22Rv1 (cell line): ENCODE measurements around the gene SLC35G4.
"Not testable (repeated sequence)": the region's sequence is repeated elsewhere in the genome, so short reads cannot be mapped to it uniquely, and the experiment has no call there.

Experiments used
- ZFX ChIP-seq: fragments of 450-650 bp; IDR thresholded peaks from 2 replicates; pipeline ENCODE4 v1.6.1; 2017; ENCODE audit warnings: antibody characterized with exemption, borderline replicate concordance
- TF ChIP-seq, protein P1 (sequence below): fragments of 450-650 bp; IDR thresholded peaks from 2 replicates; pipeline ENCODE4 v1.5.1; 2017; ENCODE audit warnings: mild to moderate bottlenecking

GRCh38 chr18:11608618-11609017, 778 bp upstream of the SLC35G4 start:
- TF ChIP-seq, protein P1, sequence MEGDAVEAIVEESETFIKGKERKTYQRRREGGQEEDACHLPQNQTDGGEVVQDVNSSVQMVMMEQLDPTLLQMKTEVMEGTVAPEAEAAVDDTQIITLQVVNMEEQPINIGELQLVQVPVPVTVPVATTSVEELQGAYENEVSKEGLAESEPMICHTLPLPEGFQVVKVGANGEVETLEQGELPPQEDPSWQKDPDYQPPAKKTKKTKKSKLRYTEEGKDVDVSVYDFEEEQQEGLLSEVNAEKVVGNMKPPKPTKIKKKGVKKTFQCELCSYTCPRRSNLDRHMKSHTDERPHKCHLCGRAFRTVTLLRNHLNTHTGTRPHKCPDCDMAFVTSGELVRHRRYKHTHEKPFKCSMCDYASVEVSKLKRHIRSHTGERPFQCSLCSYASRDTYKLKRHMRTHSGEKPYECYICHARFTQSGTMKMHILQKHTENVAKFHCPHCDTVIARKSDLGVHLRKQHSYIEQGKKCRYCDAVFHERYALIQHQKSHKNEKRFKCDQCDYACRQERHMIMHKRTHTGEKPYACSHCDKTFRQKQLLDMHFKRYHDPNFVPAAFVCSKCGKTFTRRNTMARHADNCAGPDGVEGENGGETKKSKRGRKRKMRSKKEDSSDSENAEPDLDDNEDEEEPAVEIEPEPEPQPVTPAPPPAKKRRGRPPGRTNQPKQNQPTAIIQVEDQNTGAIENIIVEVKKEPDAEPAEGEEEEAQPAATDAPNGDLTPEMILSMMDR: not testable (repeated sequence)
- TF ChIP-seq ZFX: not testable (repeated sequence)
